ENCODE results near the gene PVALEF.

- TF ChIP-seq CTCF (IDR thresholded peaks at IDR 0.05; ENCODE audit: low read length) (no peak), EZH2phosphoT487 (IDR thresholded peaks at IDR 0.05; ENCODE audit: low read length) (no peak)
Observed at GRCh38 chr17:81119223-81120148, 45.8 kb upstream of the PVALEF start.

Measured in MM.1S (cell line).